Measurements from ENCODE around the gene LRRC73. TPM values are rescaled to one million over a fixed set of nuclear protein-coding genes. Genes with fewer than 3 reads are reported as not detected.
A peak's percentile ranks its signal among the peaks of the same experiment; 100 is the strongest.
"Not testable (repeated sequence)": the region's sequence is repeated elsewhere in the genome, so short reads cannot be mapped to it uniquely, and the experiment has no call there.

Gene LRRC73, protein sequence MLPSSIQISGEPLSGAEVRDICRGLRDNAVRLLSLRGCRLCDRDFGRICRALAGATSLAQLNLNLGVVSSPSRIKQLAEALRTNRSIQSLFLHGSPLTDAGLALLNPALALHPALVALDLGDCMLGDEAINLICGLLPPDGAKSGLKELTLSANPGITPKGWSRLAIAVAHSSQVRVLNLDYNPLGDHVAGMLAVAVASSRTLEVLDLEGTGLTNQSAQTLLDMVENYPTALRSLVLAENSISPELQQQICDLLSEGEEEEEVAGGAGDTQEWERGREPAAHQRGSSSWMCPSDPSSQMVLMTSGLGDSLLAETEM
- not detected for total RNA-seq

DNA sequence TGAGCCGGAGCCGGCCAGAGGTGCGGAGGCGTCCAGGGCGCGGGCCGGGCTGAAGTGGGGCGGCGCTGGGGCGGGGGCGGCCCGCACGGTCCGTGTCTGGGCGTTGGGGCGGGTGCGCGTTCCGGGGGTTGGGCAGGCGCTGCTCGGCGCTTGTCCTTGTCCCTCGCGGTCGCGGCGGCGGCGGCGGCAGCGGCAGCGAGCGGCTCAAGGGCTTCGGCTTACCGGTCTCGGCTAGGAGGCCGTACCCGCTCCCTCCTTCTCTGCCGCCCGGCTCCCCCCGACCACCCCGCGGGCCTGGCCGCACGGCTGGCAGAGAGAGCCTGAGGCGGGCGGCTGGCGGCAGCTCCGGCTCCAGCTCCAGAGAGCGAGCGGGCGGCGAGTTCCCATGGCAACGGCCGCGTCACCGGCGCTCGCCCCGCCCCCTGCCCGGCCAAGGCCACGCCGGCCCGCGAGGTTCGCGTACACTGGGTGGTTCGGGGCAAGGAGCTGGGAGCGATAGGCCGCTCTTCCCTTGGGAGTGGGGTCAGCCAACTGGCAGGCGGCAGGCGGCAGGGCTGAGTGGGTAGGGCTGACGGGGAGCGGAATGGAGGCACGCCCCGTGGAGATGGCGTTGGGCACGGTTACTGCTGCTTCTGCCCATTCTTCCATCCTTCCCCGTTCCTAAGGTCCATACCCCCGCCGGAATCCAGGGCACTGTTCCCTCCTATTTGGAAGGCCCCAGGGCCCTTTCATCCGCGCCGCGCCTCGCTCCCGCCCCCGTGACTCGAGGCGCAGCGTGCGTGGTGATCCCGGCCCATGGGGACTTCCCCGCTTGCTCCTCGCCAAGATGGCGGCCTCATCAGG is at the start of gene LRRC73:
Gene LRRC73 (minus strand): TSS at position 363 of the 843 bp plus-strand sequence. CDS start 561 bp downstream, outside the sequence.
- H3K4me1 ChIP-seq, result peaks cover 15 to 20% of the 10 kb centered on the region in 2 donors
- H3K36me3 ChIP-seq, result peaks cover 0 to 50% of the 10 kb centered on the region in 2 donors
- ATAC-seq (peak; percentile 77 to 80), DNase-seq (peak; percentile 61 to 75)
- in situ Hi-C loops (cut with MboI; ENCODE audit: low sequenced_read_pairs in 4 of 4), result loop anchor here in 3 of 4 donors (10.0 to 25.0 kb wide), 2 partner anchors 55 to 273 kb away; partner anchors contain the start of genes DLK2 (in 2 of the 3), DNPH1 (in 1 of the 3) and TTBK1 (in 1 of the 3)
- H3K4me3 ChIP-seq, result peak within 1 kb of the TSS; percentile 59 to 89 (median 73)
- peaks cover 4 to 7% (median 6%) of the 10 kb centered on the region in 3 donors for H3K27me3 ChIP-seq
- TF ChIP-seq, protein P1, sequence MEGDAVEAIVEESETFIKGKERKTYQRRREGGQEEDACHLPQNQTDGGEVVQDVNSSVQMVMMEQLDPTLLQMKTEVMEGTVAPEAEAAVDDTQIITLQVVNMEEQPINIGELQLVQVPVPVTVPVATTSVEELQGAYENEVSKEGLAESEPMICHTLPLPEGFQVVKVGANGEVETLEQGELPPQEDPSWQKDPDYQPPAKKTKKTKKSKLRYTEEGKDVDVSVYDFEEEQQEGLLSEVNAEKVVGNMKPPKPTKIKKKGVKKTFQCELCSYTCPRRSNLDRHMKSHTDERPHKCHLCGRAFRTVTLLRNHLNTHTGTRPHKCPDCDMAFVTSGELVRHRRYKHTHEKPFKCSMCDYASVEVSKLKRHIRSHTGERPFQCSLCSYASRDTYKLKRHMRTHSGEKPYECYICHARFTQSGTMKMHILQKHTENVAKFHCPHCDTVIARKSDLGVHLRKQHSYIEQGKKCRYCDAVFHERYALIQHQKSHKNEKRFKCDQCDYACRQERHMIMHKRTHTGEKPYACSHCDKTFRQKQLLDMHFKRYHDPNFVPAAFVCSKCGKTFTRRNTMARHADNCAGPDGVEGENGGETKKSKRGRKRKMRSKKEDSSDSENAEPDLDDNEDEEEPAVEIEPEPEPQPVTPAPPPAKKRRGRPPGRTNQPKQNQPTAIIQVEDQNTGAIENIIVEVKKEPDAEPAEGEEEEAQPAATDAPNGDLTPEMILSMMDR (IDR thresholded peaks at IDR 0.05 in 4 of 5, conservative IDR thresholded peaks at IDR 0.05 in 1 of 5), result no peak
- TF ChIP-seq POLR2A (IDR thresholded peaks at IDR 0.05), result peak in 1 of 2 donors; percentile 14
- intact Hi-C loops (cut with DNase I; ENCODE audit: low total_unique reads), result loop anchor here (5.0 kb wide), 1 partner anchor 143 kb away; the partner anchor contains the start of gene ZNF318
- peak within 1 kb of the TSS in 3 of 4 donors; percentile 10 to 53 (median 16) for H3K27ac ChIP-seq
- no peaks in the 10 kb centered on the region for H3K9me3 ChIP-seq

DNA sequence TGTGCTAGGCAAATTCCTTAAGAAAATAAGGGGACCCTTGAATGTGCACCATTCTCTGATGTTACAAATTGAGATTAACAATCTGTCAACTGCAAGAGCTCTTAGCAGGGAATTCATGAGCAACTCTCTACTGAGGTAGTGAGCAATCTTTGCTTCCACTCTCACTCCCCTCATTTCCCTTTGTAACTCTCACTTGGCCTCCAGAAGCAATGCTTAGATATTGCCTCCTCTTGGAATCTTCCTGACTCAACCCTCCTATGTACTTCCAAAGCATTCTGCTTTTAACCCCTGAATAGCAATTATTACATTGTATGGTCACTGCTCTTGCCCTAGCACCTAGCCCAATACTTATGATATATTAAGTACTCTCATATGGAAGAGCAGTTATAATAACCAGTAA is 49.2 kb upstream of the LRRC73 start:
- no peak for ATAC-seq
- TF ChIP-seq POLR2A (IDR thresholded peaks at IDR 0.05), result no peak
- TF ChIP-seq, protein P1 (IDR thresholded peaks at IDR 0.05 in 4 of 5, conservative IDR thresholded peaks at IDR 0.05 in 1 of 5), result no peak
- Histone ChIP-seq H3K9me3 (no peaks in the 10 kb centered on the region), H3K36me3 (peaks cover 5 to 98% of the 10 kb centered on the region in 2 donors), H3K27me3 (no peaks in the 10 kb centered on the region), H3K4me3 (no peak overlapping the region), H3K27ac (no peak overlapping the region), H3K4me1 (no peaks in the 10 kb centered on the region)
- in situ Hi-C loops (cut with MboI; ENCODE audit: low sequenced_read_pairs in 4 of 4), result loop anchor here in 2 of 4 donors (25.0 kb wide), 1 partner anchor 922 kb away; no protein-coding TSS in a partner anchor
- intact Hi-C loops (cut with DNase I; ENCODE audit: low total_unique reads), result no loop called here
- DNase-seq, result no peak

DNA sequence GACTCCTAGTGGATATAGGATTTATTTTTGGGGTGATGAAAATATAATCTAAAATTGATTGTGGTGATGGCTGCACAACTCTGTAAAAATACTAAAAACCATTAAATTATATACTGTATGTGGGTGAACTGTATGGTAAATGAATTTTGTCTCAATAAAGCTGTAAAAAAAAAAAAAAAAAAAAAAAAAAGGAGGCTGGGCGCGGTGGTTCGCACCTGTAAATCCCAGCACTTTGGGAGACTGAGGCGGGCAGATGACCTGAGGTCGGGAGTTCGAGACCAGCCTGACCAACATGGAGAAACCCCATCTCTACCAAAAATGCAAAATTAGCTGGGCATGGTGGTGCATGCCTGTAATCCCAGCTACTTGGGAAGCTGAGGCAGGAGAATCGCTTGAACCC is 47.5 kb upstream of the LRRC73 start:
- intact Hi-C loops (cut with DNase I; ENCODE audit: low total_unique reads); H3K27ac ChIP-seq; H3K4me1 ChIP-seq; DNase-seq; H3K27me3 ChIP-seq; H3K4me3 ChIP-seq; H3K9me3 ChIP-seq; ATAC-seq: not testable (repeated sequence)
- in situ Hi-C loops (cut with MboI; ENCODE audit: low sequenced_read_pairs in 4 of 4), result loop anchor here in 2 of 4 donors (25.0 kb wide), 1 partner anchor 920 kb away; no protein-coding TSS in a partner anchor
- H3K36me3 ChIP-seq, result peaks cover 5 to 98% of the 10 kb centered on the region in 2 donors

DNA sequence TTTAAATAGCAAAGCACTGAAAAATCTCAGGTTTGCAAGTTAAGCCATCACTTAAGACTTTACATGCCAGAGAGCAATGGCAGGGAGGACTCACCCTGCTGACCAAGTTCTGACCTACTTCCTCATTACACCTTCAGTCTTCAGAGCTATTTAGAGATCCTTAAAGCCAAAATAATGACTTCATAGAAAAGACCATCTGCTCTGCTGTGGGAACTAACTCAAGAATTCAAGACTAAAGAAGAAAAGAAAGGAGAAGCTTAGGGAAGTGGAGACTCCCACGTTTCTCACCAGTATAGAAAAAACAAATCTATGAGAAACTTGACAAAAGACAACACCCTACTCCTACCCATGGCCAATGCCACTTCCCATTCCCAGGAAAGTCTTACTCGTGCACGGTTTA is 37.1 kb upstream of the LRRC73 start:
- H3K36me3 ChIP-seq, result peaks cover 0 to 96% of the 10 kb centered on the region in 2 donors
- TF ChIP-seq, protein P1 (IDR thresholded peaks at IDR 0.05 in 4 of 5, conservative IDR thresholded peaks at IDR 0.05 in 1 of 5), result no peak
- TF ChIP-seq POLR2A (IDR thresholded peaks at IDR 0.05), result no peak
- no peak for DNase-seq
- ATAC-seq, result no peak
- no peak overlapping the region for H3K27ac ChIP-seq
- in situ Hi-C loops (cut with MboI; ENCODE audit: low sequenced_read_pairs in 4 of 4) (no loop called here), intact Hi-C loops (cut with DNase I; ENCODE audit: low total_unique reads) (no loop called here)
- no peaks in the 10 kb centered on the region for H3K9me3 ChIP-seq
- H3K4me1 ChIP-seq, result no peaks in the 10 kb centered on the region
- no peak overlapping the region for H3K4me3 ChIP-seq
- no peaks in the 10 kb centered on the region for H3K27me3 ChIP-seq

All from gastrocnemius medialis (tissue), 4 donors.